IPS-18a (cell line): ENCODE results near the gene ZMYND8.
"Not testable (repeated sequence)": the region's sequence is repeated elsewhere in the genome, so short reads cannot be mapped to it uniquely, and the experiment has no call there.

Source experiments
- H3K27ac ChIP-seq: one replicate; pipeline ENCODE4 v1.5.1; 2013; ENCODE audit warnings: low read length
- H3K27me3 ChIP-seq: one replicate; pipeline ENCODE4 v1.6.1; 2013; ENCODE audit warnings: mild to moderate bottlenecking, low read length; ENCODE audit not compliant: control insufficient read depth, insufficient read depth
- H3K36me3 ChIP-seq: one replicate; pipeline ENCODE4 v1.6.1; 2013; ENCODE audit warnings: low read depth, low read length; ENCODE audit not compliant: control insufficient read depth
- H3K4me1 ChIP-seq: one replicate; pipeline ENCODE4 v1.6.1; 2013; ENCODE audit warnings: low read depth, low read length; ENCODE audit not compliant: control insufficient read depth
- H3K4me3 ChIP-seq: one replicate; pipeline ENCODE4 v1.5.1; 2013; ENCODE audit warnings: low read length
- H3K9ac ChIP-seq: one replicate; pipeline ENCODE4 v1.6.1; 2013; ENCODE audit warnings: mild to moderate bottlenecking, low read length, moderate library complexity
- H3K9me3 ChIP-seq: one replicate; pipeline ENCODE4 v1.6.1; 2013; ENCODE audit warnings: low read depth, low read length; ENCODE audit not compliant: control insufficient read depth

The ZMYND8 gene

DNA sequence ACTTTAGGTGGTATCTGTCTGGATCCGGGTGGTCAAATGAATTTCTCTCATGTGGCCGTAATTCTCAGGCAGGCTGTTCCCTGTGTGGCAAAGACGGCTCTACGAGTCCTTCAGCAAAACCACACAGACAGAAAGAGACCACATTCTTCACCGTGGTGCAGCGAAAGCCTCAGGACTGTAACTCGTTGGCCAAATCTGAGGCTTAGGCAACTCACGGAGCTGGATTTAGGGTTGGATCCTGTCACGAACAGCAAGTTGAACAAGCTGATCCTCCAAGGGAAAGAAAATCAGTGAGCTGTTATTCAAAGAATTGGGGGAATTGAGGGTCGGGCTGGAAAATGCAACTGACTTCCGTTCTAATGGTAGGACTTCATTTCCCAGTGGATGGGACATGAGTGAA lies 167.4 kb downstream of the ZMYND8 start:
- Histone ChIP-seq H3K9ac (no peak overlapping the region), H3K27ac (no peak overlapping the region), H3K4me1 (no peaks in the 10 kb centered on the region), H3K4me3 (no peak overlapping the region), H3K36me3 (no peaks in the 10 kb centered on the region), H3K9me3 (no peaks in the 10 kb centered on the region), H3K27me3 (no peaks in the 10 kb centered on the region)

DNA sequence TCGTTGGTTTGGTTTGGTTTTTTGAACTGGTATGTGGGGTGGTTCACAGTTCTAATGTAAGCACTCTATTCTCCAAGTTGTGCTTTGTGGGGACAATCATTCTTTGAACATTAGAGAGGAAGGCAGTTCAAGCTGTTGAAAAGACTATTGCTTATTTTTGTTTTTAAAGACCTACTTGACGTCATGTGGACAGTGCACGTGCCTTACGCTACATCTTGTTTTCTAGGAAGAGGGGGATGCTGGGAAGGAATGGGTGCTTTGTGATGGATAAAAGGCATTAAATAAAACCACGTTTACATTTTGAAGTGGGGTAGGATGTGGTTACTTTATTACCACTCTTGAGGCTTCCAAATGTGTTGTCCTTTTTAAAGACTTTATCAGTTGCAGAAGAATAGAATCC lies 168.0 kb downstream of the ZMYND8 start:
- Histone ChIP-seq H3K27me3 (no peaks in the 10 kb centered on the region), H3K4me1 (no peaks in the 10 kb centered on the region), H3K9ac (no peak overlapping the region), H3K4me3 (no peak overlapping the region), H3K9me3 (no peaks in the 10 kb centered on the region), H3K36me3 (no peaks in the 10 kb centered on the region), H3K27ac (no peak overlapping the region)

DNA sequence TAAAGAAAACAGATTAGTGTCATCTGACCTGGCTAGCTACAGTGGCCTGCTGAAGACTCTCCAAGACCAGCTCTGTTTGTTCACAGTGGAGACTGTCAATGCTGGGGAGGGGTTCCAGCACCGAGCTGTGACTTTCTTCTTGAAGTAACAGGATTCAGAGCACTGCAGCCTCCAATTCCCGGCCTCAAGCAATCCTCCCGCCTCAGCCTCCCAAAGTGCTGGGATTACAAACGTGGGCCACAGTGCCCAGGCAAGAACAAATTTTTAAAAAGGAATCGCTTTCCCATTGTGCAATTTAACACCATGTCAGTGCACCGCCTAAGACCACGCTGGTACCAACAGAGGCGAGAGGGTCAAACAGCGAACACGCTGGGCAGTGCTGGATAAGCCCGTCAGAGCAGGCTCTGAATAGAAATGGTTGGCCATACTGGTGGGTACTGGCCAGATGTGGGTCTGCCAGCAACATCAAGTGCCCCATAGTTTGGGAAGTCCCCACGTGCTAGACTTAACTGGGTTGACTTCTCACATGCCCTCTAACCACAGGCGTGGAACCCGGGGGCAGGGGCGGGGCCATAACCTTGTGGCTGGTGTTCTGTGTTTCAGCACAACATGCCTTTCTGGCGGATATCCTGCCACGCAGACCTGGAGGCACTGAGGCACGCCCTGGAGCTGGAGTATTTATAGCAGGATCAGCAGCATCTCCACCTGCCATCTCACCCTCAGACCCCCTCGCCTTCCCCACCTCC lies 168.9 kb downstream of the ZMYND8 start:
- Histone ChIP-seq H3K9ac (no peak overlapping the region), H3K4me3 (no peak overlapping the region), H3K27me3 (no peaks in the 10 kb centered on the region), H3K36me3 (no peaks in the 10 kb centered on the region), H3K9me3 (no peaks in the 10 kb centered on the region), H3K27ac (no peak overlapping the region), H3K4me1 (no peaks in the 10 kb centered on the region)

DNA sequence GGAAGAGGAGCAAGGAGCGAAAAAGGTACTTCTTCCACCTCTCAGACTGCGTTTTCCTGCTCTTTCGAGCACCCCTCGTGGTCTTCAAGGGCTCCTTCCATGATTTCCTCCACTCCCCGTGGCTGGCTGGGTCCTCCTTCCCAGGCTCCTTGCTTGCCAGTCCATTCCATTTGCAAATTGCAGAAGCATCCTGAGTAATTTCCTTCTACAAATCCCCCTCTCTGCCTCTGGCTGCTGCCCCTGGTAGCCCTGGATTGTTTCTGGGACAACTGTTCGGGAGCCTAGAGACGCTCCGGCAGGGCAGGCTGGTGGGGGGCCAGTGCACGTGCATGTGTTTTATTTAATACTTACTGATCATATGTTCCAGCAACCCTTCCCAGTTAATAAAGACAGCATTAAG lies 173.1 kb downstream of the ZMYND8 start:
- Histone ChIP-seq H3K27me3 (no peaks in the 10 kb centered on the region), H3K4me1 (no peaks in the 10 kb centered on the region), H3K36me3 (no peaks in the 10 kb centered on the region), H3K9me3 (no peaks in the 10 kb centered on the region), H3K27ac (no peak overlapping the region), H3K9ac (no peak overlapping the region), H3K4me3 (no peak overlapping the region)

DNA sequence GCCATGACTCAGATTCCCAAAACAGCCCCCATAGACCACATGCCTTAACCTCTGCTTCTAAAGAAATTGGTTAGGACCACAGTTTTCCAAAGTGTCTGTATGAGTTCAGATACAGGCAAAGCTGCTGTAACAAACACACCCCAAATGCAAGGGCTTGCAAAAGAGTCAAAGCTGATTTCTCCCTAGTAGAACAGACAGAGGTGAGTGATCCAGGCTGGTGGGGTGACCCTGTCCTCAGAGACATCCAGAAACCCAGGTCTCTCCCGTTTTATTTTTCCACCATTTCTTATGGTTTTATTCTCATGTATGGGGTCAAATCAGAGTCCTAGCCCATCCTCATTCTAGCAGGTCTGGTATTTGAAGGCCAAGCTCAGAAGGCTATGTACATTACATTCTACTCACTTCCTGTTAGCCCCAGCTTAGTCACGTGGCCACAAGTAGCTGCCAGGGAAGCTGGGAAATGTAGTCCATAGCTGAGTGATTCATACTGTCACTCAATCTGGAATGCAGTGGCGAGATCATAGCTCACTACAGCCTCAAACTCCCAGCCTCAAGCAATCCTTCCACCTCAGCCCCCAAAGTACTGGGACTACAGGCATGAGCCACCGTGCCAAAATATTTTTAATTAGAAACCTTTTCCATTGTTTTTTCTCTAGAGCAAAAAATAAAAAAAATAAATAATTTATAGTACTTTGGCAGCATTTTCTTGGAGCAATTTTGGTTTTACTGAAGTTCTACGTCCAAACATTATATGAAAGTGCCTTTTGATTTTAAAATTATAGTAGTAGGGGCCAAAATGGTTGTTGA lies 175.2 kb downstream of the ZMYND8 start:
- H3K27me3 ChIP-seq = no peaks in the 10 kb centered on the region
- H3K9me3 ChIP-seq = no peaks in the 10 kb centered on the region
- no peak overlapping the region for H3K27ac ChIP-seq
- H3K4me1 ChIP-seq = no peaks in the 10 kb centered on the region
- no peak overlapping the region for H3K4me3 ChIP-seq
- H3K36me3 ChIP-seq = no peaks in the 10 kb centered on the region
- H3K9ac ChIP-seq = no peak overlapping the region

DNA sequence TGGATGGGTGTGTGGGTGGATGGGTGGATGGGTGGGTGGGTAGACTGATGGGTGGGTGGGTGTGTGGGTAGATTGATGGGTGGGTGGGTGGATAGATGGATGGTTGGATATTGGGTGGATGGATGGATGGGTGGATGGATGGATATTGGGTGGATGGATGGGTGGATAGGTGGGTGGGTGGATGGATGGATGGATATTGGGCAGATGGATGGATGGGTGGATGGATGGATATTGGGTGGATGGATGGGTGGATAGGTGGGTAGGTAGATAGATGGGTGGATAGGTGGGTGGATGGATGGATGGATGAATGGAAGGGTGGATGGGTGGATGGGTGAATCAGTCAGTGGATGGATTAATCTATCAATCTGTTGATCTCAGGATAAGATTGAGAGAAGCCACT lies 177.2 kb downstream of the ZMYND8 start:
- Histone ChIP-seq H3K4me1 (no peaks in the 10 kb centered on the region), H3K9me3 (no peaks in the 10 kb centered on the region), H3K9ac (no peak overlapping the region), H3K36me3 (no peaks in the 10 kb centered on the region), H3K4me3 (no peak overlapping the region), H3K27ac (no peak overlapping the region), H3K27me3 (no peaks in the 10 kb centered on the region)

DNA sequence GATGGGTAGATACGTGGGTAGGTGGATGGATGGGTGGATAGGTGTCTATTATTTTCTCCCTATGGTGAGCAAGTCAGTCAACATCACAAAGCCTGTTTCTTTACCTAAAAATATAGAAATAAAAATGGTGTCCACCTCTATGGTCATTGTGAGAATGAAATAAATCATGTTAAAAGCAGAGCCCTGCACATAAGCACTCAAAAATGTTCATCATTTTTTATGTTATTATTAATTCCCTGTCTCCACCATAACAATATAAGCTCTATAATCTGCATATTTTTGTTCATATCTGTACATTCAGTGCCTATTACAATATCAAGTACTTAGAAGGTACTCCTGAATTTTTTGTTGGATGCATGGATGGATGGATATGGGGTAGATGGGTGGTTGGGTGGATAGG lies 177.6 kb downstream of the ZMYND8 start:
- Histone ChIP-seq H3K4me3 (no peak overlapping the region), H3K9me3 (no peaks in the 10 kb centered on the region), H3K36me3 (no peaks in the 10 kb centered on the region), H3K27me3 (no peaks in the 10 kb centered on the region), H3K4me1 (no peaks in the 10 kb centered on the region), H3K27ac (no peak overlapping the region), H3K9ac (no peak overlapping the region)

DNA sequence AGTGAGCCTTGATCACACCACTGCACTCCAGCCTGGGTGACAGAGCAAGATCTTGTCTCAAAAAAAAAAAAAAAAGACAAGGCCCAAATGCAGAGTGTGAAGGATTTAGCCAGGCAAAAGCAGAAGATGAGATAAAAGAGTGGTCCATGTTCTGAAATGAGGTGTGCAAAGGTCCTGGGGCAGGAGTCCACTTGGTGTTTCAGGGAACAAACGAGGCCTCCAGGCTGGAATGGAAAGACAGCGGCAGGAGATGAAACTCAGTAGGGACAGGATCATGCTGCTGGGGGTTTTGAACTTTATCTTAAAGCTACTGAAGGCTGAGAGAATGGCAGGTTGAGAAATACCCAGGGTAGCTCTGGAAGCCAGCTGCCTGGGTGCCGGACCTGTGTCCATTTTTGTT lies 178.2 kb downstream of the ZMYND8 start:
- Histone ChIP-seq H3K36me3 (no peaks in the 10 kb centered on the region), H3K4me3 (no peak overlapping the region), H3K9me3 (no peaks in the 10 kb centered on the region), H3K27me3 (no peaks in the 10 kb centered on the region), H3K4me1 (no peaks in the 10 kb centered on the region), H3K27ac (no peak overlapping the region), H3K9ac (no peak overlapping the region)

DNA sequence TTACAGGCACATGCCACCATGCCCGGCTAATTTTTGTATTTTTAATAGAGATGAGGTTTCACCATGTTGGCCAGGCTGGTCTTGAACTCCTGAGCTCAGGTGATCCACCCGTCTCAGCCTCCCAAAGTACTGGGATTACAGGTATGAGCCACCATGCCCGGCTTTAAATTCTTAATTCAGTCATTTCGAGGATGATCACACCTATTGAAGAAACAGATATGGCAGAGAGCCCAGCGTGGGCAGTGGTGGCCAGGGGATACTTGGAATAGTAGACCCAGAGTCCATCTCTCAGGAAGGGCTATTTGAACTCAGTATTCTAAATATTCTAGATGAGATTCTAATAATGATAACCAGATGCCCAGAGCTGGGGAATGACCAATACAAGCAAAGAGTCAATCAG lies 180.3 kb downstream of the ZMYND8 start:
- H3K27ac ChIP-seq, H3K4me1 ChIP-seq, H3K9ac ChIP-seq, H3K36me3 ChIP-seq, H3K9me3 ChIP-seq, H3K4me3 ChIP-seq, H3K27me3 ChIP-seq: not testable (repeated sequence)

DNA sequence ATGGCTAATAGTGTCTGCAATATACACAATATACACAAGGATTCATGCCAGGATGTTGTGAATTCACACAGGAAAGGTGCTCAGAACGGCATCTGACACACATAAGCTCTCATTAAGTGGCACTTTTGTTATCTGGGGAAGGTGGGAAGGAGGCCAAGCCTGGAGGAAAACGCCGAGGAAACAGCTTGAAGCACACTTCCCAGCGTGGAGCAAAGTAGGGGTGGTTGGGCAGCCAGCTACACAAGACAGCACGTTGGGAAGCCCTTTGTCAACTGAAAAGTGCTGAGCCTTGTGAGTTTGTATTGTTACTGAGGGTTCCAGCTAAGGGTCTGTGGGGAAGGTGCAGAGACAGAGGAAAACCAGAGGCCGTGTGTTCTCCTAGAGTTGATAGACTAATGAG lies 181.0 kb downstream of the ZMYND8 start:
- no peaks in the 10 kb centered on the region for H3K9me3 ChIP-seq
- no peaks in the 10 kb centered on the region for H3K4me1 ChIP-seq
- no peak overlapping the region for H3K4me3 ChIP-seq
- H3K9ac ChIP-seq = no peak overlapping the region
- H3K27me3 ChIP-seq = no peaks in the 10 kb centered on the region
- no peaks in the 10 kb centered on the region for H3K36me3 ChIP-seq
- H3K27ac ChIP-seq = no peak overlapping the region

DNA sequence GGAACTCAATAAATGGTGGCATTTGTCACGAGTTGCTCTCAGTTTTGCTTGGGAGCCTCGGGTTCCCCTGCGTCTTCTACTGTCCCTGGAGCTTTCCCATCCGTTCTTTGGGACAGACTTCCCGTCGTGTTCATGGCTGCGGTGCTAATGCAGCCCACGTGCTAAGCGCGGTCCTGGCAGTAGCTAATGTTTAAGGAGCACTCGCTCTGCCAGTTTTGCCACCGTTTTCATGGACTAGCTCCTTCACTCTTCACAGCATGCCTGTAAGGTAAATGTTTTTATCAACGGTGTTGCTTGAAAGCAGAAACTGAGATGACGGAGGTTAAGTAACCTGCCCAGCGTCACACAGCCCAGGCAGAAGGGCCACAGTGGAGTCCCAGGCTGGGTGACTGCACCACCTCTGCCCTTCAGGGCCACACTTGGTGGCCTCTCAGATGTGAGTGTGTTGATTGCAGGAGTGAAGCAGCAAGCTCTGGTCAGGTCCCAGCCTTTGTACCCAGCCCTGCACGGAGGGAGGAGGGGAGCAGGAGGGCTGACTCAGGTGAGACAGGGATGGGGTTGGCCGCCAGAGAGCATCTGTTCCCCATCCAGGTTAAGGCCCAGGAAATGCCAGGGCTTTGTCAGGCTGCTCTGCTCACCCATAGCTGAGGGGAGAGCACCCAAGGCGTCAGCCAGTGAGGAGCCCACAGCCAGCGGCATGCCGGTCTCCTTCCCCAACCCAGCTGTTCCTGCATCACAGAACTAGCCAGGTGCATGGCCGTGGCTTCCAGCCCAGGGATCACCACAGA lies 181.8 kb downstream of the ZMYND8 start:
- Histone ChIP-seq H3K4me1 (no peaks in the 10 kb centered on the region), H3K4me3 (no peak overlapping the region), H3K36me3 (no peaks in the 10 kb centered on the region), H3K9me3 (no peaks in the 10 kb centered on the region), H3K27me3 (no peaks in the 10 kb centered on the region), H3K9ac (no peak overlapping the region), H3K27ac (no peak overlapping the region)
